ENCODE data around the gene ZNF750. TPM values are rescaled to one million over a fixed set of nuclear protein-coding genes. Genes with fewer than 3 reads are reported as not detected.

Gene ZNF750
- total and polyA plus RNA-seq, 2 of the 13 experiments (the other 11 are each of a cell fraction or from before 2014, with no cell fraction given): not detected

DNA sequence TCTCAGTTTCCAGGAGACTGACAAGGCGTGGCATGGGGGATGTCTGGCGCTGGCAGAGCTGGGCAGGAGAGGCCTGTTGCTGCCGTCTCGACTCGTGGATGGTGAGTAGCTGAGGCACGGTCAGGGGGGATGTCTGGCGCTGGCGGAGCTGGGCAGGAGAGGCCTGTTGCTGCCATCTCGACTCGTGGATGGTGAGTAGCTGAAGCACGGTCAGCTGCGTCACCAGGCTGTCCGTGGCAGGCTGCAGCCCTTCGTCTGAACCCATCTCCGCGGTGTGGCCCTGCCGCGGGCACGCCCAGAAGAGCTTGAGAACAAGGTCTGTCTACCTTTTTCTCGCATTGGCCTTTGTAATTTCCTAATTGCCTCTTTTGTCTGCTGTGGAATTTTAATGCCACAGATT, 25.0 kb downstream of the ZNF750 start:
- POLR2A ChIA-PET: no interaction called here

GRCh38 chr17:82813299-82814051, 26.3 kb downstream of the ZNF750 start:
- BruUV-seq (replicated peaks): no TSS peak
- Histone ChIP-seq H2AFZ (ENCODE audit: low read length) (no peak overlapping the region), H3K9me3 (ENCODE audit: low read length) (no peaks in the 10 kb centered on the region), H3K27ac (ENCODE audit: extremely low read length, insufficient read depth, low read length) (no peak overlapping the region), H3K4me1 (ENCODE audit: insufficient read depth, low read length) (no peaks in the 10 kb centered on the region), H4K20me1 (ENCODE audit: insufficient read depth, low read length) (no peaks in the 10 kb centered on the region), H3K36me3 (replicated peaks in 1 of 2; ENCODE audit: control insufficient read depth in 1 of 2, insufficient read depth in 2 of 2, low read length in 2 of 2) (peaks cover 25 to 55% of the 10 kb centered on the region in 2 experiments), H3K4me2 (ENCODE audit: low read depth, low read length) (no peak overlapping the region), H3K79me2 (ENCODE audit: insufficient read depth, low read length) (no peaks in the 10 kb centered on the region), H3K27me3 (ENCODE audit: control insufficient read depth in 1 of 2, insufficient read depth in 2 of 2, low read length in 2 of 2) (no peaks in the 10 kb centered on the region), H3K9ac (ENCODE audit: insufficient read depth, low read depth, low read length) (no peak overlapping the region), H3K4me3 (replicated peaks in 1 of 3; ENCODE audit: insufficient read depth in 1 of 3, low read depth in 2 of 3, low read length in 3 of 3) (no peak overlapping the region)
- ChIA-PET POLR2A (no interaction called here), CTCF (ENCODE audit: low intra/inter-chr PET ratio, low total read pairs) (no interaction called here)
- in situ Hi-C loops (cut with HindIII; ENCODE audit: extremely low pct_ligation_motif_present, low pct_unique_long_range_greater_than_20kb): no loop called here
- intact Hi-C loops (cut with micrococcal nuclease; ENCODE audit: unreplicated experiment): no loop called here
- WGBS (ENCODE audit: low lambda C conversion rate): 98% methylated on average over 23 of the region's 23 CpGs
- no peak for DNase-seq (ENCODE audit: low spot score)
- ATAC-seq: no peak
- no peak for FAIRE-seq
- no peak for TF ChIP-seq MIER2 (CRISPR knock-in tag; IDR thresholded peaks at IDR 0.05)
- no peak for TF ChIP-seq GTF2F1 (IDR thresholded peaks at IDR 0.05; ENCODE audit: low read length)

More for the DNA sequence above, 25.0 kb downstream of the ZNF750 start:
- ATAC-seq (no peak), FAIRE-seq (no peak), DNase-seq (ENCODE audit: low spot score) (no peak)
- in situ Hi-C loops (cut with HindIII; ENCODE audit: extremely low pct_ligation_motif_present, low pct_unique_long_range_greater_than_20kb) (no loop called here), intact Hi-C loops (cut with micrococcal nuclease; ENCODE audit: unreplicated experiment) (no loop called here)
- no peak overlapping the region for H2AFZ ChIP-seq (ENCODE audit: low read length)
- no peaks in the 10 kb centered on the region for H3K9me3 ChIP-seq (ENCODE audit: low read length)
- H3K9ac ChIP-seq (ENCODE audit: insufficient read depth, low read depth, low read length): no peak overlapping the region
- H3K4me2 ChIP-seq (ENCODE audit: low read depth, low read length): no peak overlapping the region
- WGBS (ENCODE audit: low lambda C conversion rate): 99% methylated on average over 13 of the region's 20 CpGs
- H3K27me3 ChIP-seq (ENCODE audit: control insufficient read depth in 1 of 2, insufficient read depth in 2 of 2, low read length in 2 of 2): no peaks in the 10 kb centered on the region
- H3K79me2 ChIP-seq (ENCODE audit: insufficient read depth, low read length): no peaks in the 10 kb centered on the region
- no peak overlapping the region for H3K27ac ChIP-seq (ENCODE audit: extremely low read length, insufficient read depth, low read length)
- no peak overlapping the region for H3K4me3 ChIP-seq (replicated peaks in 1 of 3; ENCODE audit: insufficient read depth in 1 of 3, low read depth in 2 of 3, low read length in 3 of 3)
- H3K36me3 ChIP-seq (replicated peaks in 1 of 2; ENCODE audit: control insufficient read depth in 1 of 2, insufficient read depth in 2 of 2, low read length in 2 of 2): peaks cover 16 to 51% of the 10 kb centered on the region in 2 experiments
- CTCF ChIA-PET (ENCODE audit: low intra/inter-chr PET ratio, low total read pairs): no interaction called here
- H3K4me1 ChIP-seq (ENCODE audit: insufficient read depth, low read length): no peaks in the 10 kb centered on the region
- no peaks in the 10 kb centered on the region for H4K20me1 ChIP-seq (ENCODE audit: insufficient read depth, low read length)
- BruUV-seq (replicated peaks): no TSS peak
- no peak for TF ChIP-seq CREBL2 (CRISPR knock-in tag; IDR thresholded peaks at IDR 0.05; ENCODE audit: borderline replicate concordance)
- no peak for TF ChIP-seq ZNF780A (CRISPR knock-in tag; IDR thresholded peaks at IDR 0.05)
- TF ChIP-seq POLR2AphosphoS2 (IDR thresholded peaks at IDR 0.05; ENCODE audit: low read depth, low read length): no peak
- TF ChIP-seq ZNF577 (CRISPR knock-in tag; IDR thresholded peaks at IDR 0.05; ENCODE audit: borderline replicate concordance, low read depth): no peak
